ENCODE data around the gene PPARGC1A. TPM values are rescaled to one million over a fixed set of nuclear protein-coding genes. Genes with fewer than 3 reads are reported as not detected.

PPARGC1A gene
- total and polyA plus RNA-seq, 9 donors = 0.38 to 6.3 (median 2.2) TPM

DNA sequence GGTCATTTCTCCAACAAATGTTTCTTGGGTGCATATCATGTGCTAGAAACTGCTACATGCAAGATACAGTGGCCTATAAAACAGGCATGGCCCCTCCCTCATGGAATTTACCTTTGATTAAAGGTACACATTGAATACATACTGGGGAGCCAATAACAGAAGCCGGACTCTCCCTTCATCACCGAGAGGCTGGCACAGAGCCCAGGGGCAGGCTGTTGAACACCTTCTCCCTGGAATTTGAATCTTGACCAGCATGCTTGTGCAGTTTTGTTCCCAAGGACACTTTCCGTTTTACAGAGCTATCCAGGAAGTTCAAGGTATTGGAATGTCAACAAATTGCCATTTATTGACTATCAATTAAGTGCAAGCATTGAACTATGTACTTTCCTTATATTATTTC lies 33.2 kb downstream of the PPARGC1A start:
- no peak overlapping the region for H3K27ac ChIP-seq
- intact Hi-C loops (cut with DNase I) = no loop called here
- DNase-seq = peak in 1 of 5 donors; percentile 20
- no peak for TF ChIP-seq EP300 (IDR thresholded peaks at IDR 0.05)
- no peak for TF ChIP-seq POLR2A (IDR thresholded peaks at IDR 0.05)
- TF ChIP-seq, protein P1, sequence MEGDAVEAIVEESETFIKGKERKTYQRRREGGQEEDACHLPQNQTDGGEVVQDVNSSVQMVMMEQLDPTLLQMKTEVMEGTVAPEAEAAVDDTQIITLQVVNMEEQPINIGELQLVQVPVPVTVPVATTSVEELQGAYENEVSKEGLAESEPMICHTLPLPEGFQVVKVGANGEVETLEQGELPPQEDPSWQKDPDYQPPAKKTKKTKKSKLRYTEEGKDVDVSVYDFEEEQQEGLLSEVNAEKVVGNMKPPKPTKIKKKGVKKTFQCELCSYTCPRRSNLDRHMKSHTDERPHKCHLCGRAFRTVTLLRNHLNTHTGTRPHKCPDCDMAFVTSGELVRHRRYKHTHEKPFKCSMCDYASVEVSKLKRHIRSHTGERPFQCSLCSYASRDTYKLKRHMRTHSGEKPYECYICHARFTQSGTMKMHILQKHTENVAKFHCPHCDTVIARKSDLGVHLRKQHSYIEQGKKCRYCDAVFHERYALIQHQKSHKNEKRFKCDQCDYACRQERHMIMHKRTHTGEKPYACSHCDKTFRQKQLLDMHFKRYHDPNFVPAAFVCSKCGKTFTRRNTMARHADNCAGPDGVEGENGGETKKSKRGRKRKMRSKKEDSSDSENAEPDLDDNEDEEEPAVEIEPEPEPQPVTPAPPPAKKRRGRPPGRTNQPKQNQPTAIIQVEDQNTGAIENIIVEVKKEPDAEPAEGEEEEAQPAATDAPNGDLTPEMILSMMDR (IDR thresholded peaks at IDR 0.05) = no peak
- H3K36me3 ChIP-seq = no peaks in the 10 kb centered on the region
- H3K9me3 ChIP-seq = no peaks in the 10 kb centered on the region
- H3K4me1 ChIP-seq (ENCODE audit: insufficient read depth) = no peaks in the 10 kb centered on the region
- H3K27me3 ChIP-seq = no peaks in the 10 kb centered on the region
- H3K4me3 ChIP-seq = no peak overlapping the region
- WGBS, 3 donors = 13 to 26% (median 23%) methylated on average over 3 of the region's 3 CpGs

DNA sequence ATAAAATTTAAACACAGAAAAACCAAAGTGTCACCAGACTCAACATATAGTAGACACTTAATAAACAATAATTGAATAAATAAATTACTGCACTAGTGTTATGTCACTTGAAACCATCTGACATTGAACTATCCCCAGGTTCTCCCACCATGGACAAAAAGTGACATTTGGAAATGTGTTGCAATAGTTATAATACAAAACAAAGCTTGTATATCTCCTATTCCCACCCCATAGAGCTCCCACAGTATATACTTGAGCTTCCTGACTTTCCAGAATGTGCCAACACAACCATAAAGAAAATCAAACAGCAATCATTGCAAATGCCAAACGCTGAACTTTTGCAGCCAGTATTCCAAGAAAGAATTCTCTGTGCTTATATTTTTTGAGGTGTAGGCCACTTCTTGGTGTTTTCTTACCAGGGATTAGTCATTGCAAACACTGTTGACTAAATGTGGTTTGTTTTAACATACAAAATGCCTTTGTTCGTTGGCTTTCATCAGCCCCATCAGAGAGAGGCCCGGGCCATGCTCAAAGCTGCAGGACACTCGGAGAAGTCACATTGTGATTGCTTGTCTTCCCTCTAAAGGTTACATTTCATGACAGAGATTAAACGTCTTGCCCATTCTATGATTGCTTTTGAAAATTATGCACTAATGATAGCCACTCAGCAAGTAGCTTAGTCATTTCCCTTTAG lies 33.8 kb downstream of the PPARGC1A start:
- no peak for TF ChIP-seq EP300 (IDR thresholded peaks at IDR 0.05)
- no peak for TF ChIP-seq POLR2A (IDR thresholded peaks at IDR 0.05)
- TF ChIP-seq, protein P1 (IDR thresholded peaks at IDR 0.05) = no peak
- Histone ChIP-seq H3K4me1 (ENCODE audit: insufficient read depth) (no peaks in the 10 kb centered on the region), H3K4me3 (no peak overlapping the region), H3K27me3 (no peaks in the 10 kb centered on the region), H3K36me3 (no peaks in the 10 kb centered on the region), H3K9me3 (no peaks in the 10 kb centered on the region), H3K27ac (no peak overlapping the region)
- 74 to 79% (median 78%) methylated on average over 5 of the region's 5 CpGs for WGBS, 3 donors
- intact Hi-C loops (cut with DNase I) = no loop called here
- no peak for DNase-seq

DNA sequence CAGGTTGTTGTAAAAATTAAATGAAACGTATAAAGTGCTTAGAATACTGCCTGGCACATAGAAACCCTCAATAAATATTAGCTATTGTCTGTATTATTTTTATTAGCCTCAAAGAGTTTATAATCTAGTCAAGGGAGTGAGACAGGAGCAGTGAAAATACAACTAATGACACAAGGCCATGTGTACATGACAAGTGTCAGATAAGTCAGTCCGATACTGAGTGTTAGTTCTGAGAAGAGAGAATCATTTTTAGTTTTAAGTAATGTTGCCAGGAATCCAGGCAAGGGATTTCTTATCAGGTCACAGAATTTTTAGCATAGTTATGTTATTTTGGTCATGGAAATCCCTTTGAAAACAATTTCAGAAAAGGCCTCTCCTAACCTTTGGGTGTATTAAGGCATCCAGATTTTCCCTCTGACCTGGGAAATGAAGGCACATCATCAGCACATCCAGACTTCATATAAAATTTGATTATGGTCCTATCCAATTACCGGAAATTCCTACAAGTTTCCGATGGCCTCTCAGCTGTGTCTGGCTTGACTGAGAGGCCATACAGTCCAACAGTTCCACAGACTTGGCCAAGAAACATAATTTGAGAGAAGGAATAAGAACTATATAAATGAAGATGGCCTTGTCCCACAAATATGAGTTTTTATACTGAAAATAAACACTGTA lies 35.7 kb downstream of the PPARGC1A start:
- H3K36me3 ChIP-seq = no peaks in the 10 kb centered on the region
- no peak overlapping the region for H3K4me3 ChIP-seq
- no peaks in the 10 kb centered on the region for H3K27me3 ChIP-seq
- 49 to 61% (median 50%) methylated on average over 4 of the region's 4 CpGs for WGBS, 3 donors
- intact Hi-C loops (cut with DNase I) = no loop called here
- TF ChIP-seq, protein P1 (IDR thresholded peaks at IDR 0.05) = no peak
- no peak for TF ChIP-seq EP300 (IDR thresholded peaks at IDR 0.05)
- TF ChIP-seq POLR2A (IDR thresholded peaks at IDR 0.05) = no peak
- H3K27ac ChIP-seq = no peak overlapping the region
- H3K4me1 ChIP-seq (ENCODE audit: insufficient read depth) = no peaks in the 10 kb centered on the region
- no peak for DNase-seq
- no peaks in the 10 kb centered on the region for H3K9me3 ChIP-seq

DNA sequence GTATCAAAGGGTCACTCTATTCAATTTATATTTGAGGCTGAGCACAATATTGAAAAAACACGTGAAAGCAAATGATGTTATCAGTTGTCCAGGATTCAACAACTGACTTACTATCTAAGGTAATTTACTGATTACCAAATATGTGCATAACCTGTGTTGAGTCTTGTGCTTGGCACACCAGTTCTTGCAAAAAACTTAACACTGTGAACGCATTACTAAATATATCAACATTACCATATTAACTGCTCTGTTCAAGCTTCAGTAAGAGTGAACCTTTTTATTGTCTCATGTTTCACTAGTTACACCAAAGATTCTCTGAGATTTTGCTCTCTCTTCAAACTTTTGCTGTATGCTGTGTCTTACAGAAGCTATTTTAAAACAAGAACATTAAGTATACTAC lies 38.4 kb downstream of the PPARGC1A start:
- Histone ChIP-seq H3K36me3 (no peaks in the 10 kb centered on the region), H3K4me3 (no peak overlapping the region), H3K27me3 (no peaks in the 10 kb centered on the region), H3K27ac (no peak overlapping the region), H3K4me1 (ENCODE audit: insufficient read depth) (no peaks in the 10 kb centered on the region), H3K9me3 (no peaks in the 10 kb centered on the region)
- 76 to 91% (median 88%) methylated on average over 2 of the region's 2 CpGs for WGBS, 3 donors
- DNase-seq = no peak
- intact Hi-C loops (cut with DNase I) = no loop called here
- no peak for TF ChIP-seq POLR2A (IDR thresholded peaks at IDR 0.05)
- TF ChIP-seq, protein P1 (IDR thresholded peaks at IDR 0.05) = no peak
- no peak for TF ChIP-seq EP300 (IDR thresholded peaks at IDR 0.05)

All from ovary (tissue), 9 donors.